Gastroesophageal sphincter (tissue), 3 donors: ENCODE measurements around the gene GTPBP1.

ENCODE experiments used
- POLR2A ChIP-seq, 2 donors: fragments of 450-650 bp; IDR thresholded peaks; one replicate each; pipeline ENCODE4 v1.6.1; 2017; ENCODE audit warnings: antibody characterized with exemption in 2 of 2, mild to moderate bottlenecking in 2 of 2, moderate library complexity in 1 of 2
- TF ChIP-seq, protein P1 (sequence below), 4 experiments: fragments of 200-600 bp in 2 of 4; fragments of 450-650 bp in 2 of 4; sonication (generic) in 1 of 4; IDR thresholded peaks; one replicate each; pipeline ENCODE4 v1.5.1; 2017 to 2019; ENCODE audit warnings: antibody characterized with exemption in 4 of 4, mild to moderate bottlenecking in 2 of 4, moderate library complexity in 2 of 4

DNA sequence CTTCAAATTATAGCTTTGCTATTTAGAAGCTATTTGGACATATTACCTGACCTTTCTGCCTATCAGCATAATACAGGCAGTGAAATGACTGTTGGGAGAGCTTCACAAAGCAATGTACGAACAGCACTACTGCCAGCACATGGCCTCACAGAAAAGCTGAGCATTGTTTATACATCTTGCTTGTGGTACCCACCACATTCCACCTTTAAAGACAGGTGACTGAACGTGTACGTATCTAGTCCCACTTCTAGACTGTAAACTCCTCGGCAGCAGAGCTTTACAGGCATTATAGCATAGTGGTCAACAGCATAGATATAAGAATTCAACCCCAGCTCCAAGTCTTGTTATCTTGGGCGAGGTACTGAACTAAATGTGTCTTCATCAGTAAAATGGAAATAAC lies 6.6 kb upstream of the GTPBP1 start:
- TF ChIP-seq POLR2A (IDR thresholded peaks at IDR 0.05), result no peak
- TF ChIP-seq, protein P1, sequence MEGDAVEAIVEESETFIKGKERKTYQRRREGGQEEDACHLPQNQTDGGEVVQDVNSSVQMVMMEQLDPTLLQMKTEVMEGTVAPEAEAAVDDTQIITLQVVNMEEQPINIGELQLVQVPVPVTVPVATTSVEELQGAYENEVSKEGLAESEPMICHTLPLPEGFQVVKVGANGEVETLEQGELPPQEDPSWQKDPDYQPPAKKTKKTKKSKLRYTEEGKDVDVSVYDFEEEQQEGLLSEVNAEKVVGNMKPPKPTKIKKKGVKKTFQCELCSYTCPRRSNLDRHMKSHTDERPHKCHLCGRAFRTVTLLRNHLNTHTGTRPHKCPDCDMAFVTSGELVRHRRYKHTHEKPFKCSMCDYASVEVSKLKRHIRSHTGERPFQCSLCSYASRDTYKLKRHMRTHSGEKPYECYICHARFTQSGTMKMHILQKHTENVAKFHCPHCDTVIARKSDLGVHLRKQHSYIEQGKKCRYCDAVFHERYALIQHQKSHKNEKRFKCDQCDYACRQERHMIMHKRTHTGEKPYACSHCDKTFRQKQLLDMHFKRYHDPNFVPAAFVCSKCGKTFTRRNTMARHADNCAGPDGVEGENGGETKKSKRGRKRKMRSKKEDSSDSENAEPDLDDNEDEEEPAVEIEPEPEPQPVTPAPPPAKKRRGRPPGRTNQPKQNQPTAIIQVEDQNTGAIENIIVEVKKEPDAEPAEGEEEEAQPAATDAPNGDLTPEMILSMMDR (IDR thresholded peaks at IDR 0.05), result no peak
